ENCODE measurements around the gene CFAP119.

DNA sequence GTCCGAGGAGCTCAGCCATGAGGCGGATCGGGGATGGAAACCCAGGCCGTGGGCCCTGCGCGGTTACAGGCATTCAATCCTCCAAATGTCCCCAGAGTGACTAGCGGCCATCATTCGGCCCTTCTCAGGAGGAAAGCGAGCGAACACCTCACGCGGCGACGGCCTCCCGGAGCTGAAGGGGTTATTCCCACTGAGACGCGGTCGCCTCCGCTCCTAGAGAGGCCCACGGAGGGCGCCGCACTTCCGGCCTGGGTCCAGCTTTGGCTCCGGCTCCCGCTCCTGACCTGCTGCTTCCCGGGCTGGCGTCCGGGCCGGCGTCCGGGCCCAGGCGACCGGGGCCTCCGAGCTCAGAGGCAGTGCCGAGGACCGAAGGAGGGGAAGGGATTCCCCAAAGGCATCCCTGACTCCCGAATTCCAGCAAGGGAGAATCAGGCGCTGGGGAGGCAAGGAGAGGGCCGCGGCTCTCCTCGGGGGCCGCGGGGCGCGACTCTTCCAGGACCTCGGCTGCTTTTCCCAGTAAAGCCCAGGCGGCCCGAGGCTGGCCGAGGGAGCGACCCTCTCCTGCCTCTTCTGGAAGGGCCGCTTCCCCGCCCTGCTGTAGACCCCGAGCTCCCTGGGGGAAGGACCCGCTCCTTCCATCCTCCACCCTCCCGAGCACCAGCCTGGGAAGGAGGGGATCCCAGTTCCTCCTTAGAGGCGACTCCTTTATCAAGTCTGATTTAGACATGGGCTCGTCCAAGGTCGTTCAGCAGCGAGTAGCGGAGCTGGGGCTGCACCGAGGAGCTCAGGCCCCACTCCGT lies 43.7 kb upstream of the CFAP119 start:
- TF ChIP-seq POLR2A (IDR thresholded peaks at IDR 0.05; ENCODE audit: low read depth) (peak; percentile 88), POLR2AphosphoS5 (IDR thresholded peaks at IDR 0.05) (peak; percentile 92 to 98)
- TF ChIP-seq, protein P1, sequence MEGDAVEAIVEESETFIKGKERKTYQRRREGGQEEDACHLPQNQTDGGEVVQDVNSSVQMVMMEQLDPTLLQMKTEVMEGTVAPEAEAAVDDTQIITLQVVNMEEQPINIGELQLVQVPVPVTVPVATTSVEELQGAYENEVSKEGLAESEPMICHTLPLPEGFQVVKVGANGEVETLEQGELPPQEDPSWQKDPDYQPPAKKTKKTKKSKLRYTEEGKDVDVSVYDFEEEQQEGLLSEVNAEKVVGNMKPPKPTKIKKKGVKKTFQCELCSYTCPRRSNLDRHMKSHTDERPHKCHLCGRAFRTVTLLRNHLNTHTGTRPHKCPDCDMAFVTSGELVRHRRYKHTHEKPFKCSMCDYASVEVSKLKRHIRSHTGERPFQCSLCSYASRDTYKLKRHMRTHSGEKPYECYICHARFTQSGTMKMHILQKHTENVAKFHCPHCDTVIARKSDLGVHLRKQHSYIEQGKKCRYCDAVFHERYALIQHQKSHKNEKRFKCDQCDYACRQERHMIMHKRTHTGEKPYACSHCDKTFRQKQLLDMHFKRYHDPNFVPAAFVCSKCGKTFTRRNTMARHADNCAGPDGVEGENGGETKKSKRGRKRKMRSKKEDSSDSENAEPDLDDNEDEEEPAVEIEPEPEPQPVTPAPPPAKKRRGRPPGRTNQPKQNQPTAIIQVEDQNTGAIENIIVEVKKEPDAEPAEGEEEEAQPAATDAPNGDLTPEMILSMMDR (IDR thresholded peaks at IDR 0.05) = peak in 1 of 3 experiments; percentile 12

Data from esophagus muscularis mucosa (tissue), 3 donors.